K562 (cell line): ENCODE measurements around the gene HMCN1.

Experiments
- FOXJ2 ChIP-seq: fragments of 200-800 bp; sonication (Bioruptor generic); IDR thresholded peaks from 2 replicates; pipeline ENCODE4 v1.6.1; 2016; ENCODE audit warnings: missing genetic modification characterization, missing compliant biosample characterization
- FOXP1 ChIP-seq: sonication (generic); formaldehyde crosslinking; IDR thresholded peaks from 2 replicates; pipeline ENCODE4 v1.8.0; 2022; ENCODE audit warnings: mild to moderate bottlenecking, missing genetic modification reagents
- MBD2 ChIP-seq: sonication (generic); IDR thresholded peaks from 2 replicates; pipeline ENCODE4 v1.6.1; 2016; ENCODE audit warnings: low read depth, borderline replicate concordance
- POLR2A ChIP-seq: fragments of 450-650 bp; conservative IDR thresholded peaks from 2 replicates; pipeline ENCODE4 v1.6.1; 2016
- RAD21 ChIP-seq, 2 experiments: fragments of 250-450 bp in 1 of 2; fragments of 450-650 bp in 1 of 2; sonication (Bioruptor Pico) in 1 of 2; formaldehyde crosslinking in 1 of 2; IDR thresholded peaks in 1 of 2; conservative IDR thresholded peaks in 1 of 2; 2 replicates each; pipeline versions ENCODE4 v1.4.0 to v1.8.0; 2020 to 2022; ENCODE audit warnings: mild to moderate bottlenecking in 2 of 2, moderate library complexity in 1 of 2
- RFX7 ChIP-seq: fragments of 250-450 bp; sonication (Bioruptor Pico); IDR thresholded peaks from 2 replicates; pipeline ENCODE4 v1.5.1; 2021; ENCODE audit warnings: mild to moderate bottlenecking
- TF ChIP-seq, protein P1 (sequence below): IDR thresholded peaks from 3 replicates; pipeline ENCODE4 v1.6.1; 2011; ENCODE audit warnings: borderline replicate concordance, mild to moderate bottlenecking, moderate library complexity; ENCODE audit not compliant: insufficient read length; ENCODE audit errors: extremely low read depth
- TF ChIP-seq, protein P2 (sequence below), 2 experiments: fragments of 450-650 bp; formaldehyde crosslinking in 1 of 2; IDR thresholded peaks; 2 replicates each; pipeline versions ENCODE4 v1.4.0 to v1.6.1; 2014 to 2020; ENCODE audit warnings: mild to moderate bottlenecking in 2 of 2, borderline replicate concordance in 1 of 2, low read depth in 1 of 2

DNA sequence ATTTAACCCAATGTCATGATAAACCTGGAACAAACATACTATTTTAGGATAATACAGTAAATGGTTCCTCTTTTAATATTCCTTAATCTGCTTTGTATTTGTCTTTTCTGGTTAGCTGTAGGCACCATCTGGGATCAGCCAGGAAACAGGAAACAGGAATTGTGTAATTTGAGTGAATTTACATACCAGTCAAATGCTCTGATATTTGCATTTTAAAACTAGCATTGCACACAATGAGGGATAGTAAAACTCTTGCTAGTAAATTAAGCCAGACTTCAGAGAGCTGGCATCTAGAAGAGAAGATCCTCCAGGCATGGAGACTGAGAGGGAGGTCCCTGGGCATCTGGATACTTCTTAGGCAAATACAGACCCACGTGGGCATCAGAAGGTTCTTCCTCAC lies 103.5 kb downstream of the HMCN1 start:
- TF ChIP-seq FOXJ2 (tag) (no peak), MBD2 (no peak), POLR2A (no peak), RFX7 (CRISPR knock-in tag) (no peak), FOXP1 (CRISPR knock-in tag) (no peak), RAD21 (CRISPR knock-in tag; conservative IDR thresholded peaks at IDR 0.05 in 1 of 2, IDR thresholded peaks at IDR 0.05 in 1 of 2) (no peak)
- TF ChIP-seq, protein P1, sequence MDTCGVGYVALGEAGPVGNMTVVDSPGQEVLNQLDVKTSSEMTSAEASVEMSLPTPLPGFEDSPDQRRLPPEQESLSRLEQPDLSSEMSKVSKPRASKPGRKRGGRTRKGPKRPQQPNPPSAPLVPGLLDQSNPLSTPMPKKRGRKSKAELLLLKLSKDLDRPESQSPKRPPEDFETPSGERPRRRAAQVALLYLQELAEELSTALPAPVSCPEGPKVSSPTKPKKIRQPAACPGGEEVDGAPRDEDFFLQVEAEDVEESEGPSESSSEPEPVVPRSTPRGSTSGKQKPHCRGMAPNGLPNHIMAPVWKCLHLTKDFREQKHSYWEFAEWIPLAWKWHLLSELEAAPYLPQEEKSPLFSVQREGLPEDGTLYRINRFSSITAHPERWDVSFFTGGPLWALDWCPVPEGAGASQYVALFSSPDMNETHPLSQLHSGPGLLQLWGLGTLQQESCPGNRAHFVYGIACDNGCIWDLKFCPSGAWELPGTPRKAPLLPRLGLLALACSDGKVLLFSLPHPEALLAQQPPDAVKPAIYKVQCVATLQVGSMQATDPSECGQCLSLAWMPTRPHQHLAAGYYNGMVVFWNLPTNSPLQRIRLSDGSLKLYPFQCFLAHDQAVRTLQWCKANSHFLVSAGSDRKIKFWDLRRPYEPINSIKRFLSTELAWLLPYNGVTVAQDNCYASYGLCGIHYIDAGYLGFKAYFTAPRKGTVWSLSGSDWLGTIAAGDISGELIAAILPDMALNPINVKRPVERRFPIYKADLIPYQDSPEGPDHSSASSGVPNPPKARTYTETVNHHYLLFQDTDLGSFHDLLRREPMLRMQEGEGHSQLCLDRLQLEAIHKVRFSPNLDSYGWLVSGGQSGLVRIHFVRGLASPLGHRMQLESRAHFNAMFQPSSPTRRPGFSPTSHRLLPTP = no peak
- TF ChIP-seq, protein P2, sequence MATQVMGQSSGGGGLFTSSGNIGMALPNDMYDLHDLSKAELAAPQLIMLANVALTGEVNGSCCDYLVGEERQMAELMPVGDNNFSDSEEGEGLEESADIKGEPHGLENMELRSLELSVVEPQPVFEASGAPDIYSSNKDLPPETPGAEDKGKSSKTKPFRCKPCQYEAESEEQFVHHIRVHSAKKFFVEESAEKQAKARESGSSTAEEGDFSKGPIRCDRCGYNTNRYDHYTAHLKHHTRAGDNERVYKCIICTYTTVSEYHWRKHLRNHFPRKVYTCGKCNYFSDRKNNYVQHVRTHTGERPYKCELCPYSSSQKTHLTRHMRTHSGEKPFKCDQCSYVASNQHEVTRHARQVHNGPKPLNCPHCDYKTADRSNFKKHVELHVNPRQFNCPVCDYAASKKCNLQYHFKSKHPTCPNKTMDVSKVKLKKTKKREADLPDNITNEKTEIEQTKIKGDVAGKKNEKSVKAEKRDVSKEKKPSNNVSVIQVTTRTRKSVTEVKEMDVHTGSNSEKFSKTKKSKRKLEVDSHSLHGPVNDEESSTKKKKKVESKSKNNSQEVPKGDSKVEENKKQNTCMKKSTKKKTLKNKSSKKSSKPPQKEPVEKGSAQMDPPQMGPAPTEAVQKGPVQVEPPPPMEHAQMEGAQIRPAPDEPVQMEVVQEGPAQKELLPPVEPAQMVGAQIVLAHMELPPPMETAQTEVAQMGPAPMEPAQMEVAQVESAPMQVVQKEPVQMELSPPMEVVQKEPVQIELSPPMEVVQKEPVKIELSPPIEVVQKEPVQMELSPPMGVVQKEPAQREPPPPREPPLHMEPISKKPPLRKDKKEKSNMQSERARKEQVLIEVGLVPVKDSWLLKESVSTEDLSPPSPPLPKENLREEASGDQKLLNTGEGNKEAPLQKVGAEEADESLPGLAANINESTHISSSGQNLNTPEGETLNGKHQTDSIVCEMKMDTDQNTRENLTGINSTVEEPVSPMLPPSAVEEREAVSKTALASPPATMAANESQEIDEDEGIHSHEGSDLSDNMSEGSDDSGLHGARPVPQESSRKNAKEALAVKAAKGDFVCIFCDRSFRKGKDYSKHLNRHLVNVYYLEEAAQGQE (IDR thresholded peaks at IDR 0.05; ENCODE audit: borderline replicate concordance) = no peak
- TF ChIP-seq, protein P2 (CRISPR knock-in tag; IDR thresholded peaks at IDR 0.05; ENCODE audit: low read depth) = no peak
